DMS153 treated with DMSO at 0.1 percent for 48 hours (cell line): ENCODE data around the gene TMEM26.

ENCODE experiments used
- DNase-seq: peaks from one replicate; lab custom pipeline; 2025; ENCODE audit not compliant: unreplicated experiment; lab: John Stamatoyannopoulos, UW

The TMEM26 gene

DNA sequence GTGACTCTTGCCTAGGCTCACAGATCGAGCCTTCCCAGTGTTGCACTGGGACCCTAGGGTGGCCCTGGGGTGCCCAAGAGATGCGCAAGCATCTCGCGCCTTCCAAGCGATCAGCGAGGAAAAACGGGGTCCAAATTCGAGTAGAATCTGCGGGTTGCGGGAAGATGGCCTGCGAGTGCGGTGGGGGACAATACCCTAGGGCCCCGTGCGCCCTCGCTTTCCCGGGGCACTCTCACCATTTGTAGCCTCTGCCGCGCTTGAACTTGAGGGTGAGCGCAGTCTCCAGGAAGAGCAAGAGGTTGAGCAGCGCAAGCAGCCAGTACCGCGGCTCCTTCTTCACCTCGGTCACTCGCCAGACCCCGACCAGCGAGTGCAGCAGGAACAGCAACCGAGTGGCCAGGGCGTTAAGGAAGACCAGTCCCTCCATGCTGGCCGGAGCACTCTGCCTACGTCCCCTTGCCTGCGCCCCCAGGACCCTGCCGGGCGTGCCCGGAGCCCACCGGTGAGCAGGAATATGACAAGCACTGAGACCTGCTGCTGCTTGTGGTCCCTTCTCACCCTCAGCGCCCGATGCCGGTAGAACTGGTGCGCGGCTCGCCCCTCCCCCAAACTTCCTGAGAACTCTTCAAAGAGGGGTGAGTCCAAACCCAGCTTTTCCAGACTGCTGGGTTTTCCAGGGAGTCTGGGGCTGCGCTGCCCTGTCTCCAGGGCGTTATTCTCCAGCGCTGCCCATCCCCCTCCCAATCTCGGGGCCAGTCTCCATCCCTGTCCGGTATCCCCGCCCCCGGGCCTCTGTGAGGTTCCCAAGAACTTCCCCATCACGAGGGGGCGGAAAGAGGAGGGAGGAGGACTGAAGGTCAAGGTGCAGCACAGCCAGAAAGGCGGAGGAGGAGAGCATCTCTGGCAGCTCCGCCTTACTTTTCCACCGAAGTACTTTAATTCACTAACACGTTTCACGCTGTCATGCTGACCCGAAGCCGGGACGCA is at the start of gene TMEM26:
Gene TMEM26 (minus strand): TSS at position 727 of the 987 bp plus-strand sequence. CDS start 300 bp downstream, at position 427.
- DNase-seq: no peak

- no peak for DNase-seq
Measured at GRCh38 chr10:61500460-61500859, 47.3 kb upstream of the TMEM26 start.

GRCh38 chr10:61492364-61492995 is 39.3 kb upstream of the TMEM26 start:
- no peak for DNase-seq

GRCh38 chr10:61487506-61487905 is 34.3 kb upstream of the TMEM26 start:
- DNase-seq: no peak

DNA sequence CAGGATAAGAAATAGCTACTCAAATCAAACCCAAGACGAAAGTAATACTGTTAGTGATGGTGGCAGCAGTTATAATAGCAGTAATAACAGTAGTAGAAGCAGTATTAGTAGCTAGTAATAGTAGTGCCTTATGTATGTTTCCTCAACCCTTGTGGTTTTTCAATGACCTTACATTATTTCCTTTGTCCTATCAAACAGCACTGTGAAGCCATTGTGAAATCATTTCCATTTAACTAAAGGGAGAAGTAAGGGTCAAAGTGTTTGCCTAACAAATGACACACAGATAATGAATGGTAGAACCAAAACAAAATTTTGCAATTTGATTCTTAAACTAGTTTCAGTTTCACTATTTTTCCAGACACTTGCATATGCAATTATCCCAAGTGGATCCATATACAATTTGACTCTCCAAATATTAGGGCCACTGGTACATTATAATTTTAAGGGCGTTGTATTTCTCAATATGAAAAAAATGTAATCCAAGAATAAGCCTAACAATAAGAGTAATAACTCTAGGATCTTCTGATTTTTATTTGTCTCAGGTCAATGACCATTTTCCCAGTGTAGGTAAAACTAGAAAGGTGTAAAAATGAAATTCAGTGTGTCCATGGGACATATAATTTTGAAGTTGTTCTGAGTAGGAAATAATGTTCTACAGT is 33.7 kb upstream of the TMEM26 start:
- DNase-seq: no peak

GRCh38 chr10:61486251-61486650 is 33.1 kb upstream of the TMEM26 start:
- DNase-seq: no peak

GRCh38 chr10:61481597-61481996 is 28.4 kb upstream of the TMEM26 start:
- DNase-seq: no peak

GRCh38 chr10:61480208-61480607 is 27.0 kb upstream of the TMEM26 start:
- DNase-seq: no peak

DNA sequence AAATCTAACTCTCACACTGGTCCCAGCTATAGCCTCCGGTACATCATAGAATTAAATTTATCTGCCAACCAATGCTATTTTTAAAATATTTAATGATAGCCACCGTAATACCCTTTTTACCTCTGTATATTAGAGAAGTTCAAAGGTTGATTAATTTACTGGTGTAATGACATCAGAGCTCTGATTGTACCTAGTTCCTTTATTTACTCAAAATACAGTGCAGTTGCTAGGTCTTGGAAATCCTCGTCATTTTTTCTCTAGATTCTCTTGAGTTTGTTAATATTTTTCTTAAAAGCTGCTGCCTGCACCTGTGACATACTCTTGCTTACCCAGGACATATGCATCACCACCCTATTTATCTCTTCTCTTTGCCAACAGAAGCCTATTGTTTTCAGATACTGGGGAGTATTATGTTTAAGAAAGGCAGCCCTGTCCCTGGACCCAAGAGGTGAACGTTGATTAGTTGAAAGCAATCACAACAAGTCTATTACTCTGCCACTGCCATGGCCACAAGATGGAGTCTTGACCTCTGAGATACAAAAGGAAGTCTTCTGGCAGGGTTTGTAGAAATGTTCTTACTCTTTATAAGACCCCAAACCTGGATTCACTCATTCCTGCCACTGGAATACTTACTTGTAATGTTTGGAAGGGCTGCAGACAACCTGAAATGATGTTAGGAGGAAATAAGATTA is 25.6 kb upstream of the TMEM26 start:
- no peak for DNase-seq

DNA sequence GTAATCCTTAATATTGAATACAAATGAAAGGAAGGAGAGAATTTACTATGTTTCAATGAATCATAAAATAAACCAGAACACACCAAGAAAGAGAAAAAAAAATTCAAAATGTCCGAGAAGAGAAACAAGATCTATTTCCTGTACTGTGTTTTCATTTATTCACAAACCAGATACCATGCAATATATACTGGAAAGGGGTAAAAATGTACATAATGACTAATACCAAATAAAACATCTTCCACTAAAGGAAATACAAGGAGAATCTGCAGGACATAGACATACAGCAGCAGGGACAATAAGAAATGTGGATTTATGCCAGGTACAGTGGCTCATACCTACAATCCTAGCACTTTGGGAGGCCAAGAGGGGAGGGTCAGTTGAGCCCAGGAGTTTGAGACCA is 24.3 kb upstream of the TMEM26 start:
- no peak for DNase-seq

GRCh38 chr10:61476529-61476928 is 23.3 kb upstream of the TMEM26 start:
- no peak for DNase-seq

DNA sequence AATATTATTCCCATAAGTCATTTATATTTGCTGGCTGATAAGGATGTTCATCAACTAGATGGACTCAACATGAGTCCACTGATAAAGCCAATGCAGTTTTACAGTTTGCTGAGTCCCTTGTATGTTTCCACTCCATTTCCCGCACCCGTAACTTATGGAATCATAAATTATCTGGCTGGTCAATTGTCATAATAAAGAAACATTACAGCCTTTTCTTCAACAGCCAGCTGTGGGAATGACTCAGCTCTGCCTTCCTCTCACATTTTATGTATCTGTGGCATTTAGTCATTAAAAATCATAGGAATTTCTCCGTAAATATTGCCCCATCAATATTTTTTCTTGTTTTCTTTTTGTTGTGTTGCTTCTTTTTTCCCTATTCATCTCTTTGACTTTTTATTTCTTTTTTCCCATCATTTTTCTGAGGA is 22.3 kb upstream of the TMEM26 start:
- no peak for DNase-seq

GRCh38 chr10:61472090-61472674 is 19.0 kb upstream of the TMEM26 start:
- DNase-seq: no peak

- DNase-seq: no peak
Measured at GRCh38 chr10:61471491-61471890, 18.3 kb upstream of the TMEM26 start.

- no peak for DNase-seq
Measured at GRCh38 chr10:61470740-61471139, 17.6 kb upstream of the TMEM26 start.

DNA sequence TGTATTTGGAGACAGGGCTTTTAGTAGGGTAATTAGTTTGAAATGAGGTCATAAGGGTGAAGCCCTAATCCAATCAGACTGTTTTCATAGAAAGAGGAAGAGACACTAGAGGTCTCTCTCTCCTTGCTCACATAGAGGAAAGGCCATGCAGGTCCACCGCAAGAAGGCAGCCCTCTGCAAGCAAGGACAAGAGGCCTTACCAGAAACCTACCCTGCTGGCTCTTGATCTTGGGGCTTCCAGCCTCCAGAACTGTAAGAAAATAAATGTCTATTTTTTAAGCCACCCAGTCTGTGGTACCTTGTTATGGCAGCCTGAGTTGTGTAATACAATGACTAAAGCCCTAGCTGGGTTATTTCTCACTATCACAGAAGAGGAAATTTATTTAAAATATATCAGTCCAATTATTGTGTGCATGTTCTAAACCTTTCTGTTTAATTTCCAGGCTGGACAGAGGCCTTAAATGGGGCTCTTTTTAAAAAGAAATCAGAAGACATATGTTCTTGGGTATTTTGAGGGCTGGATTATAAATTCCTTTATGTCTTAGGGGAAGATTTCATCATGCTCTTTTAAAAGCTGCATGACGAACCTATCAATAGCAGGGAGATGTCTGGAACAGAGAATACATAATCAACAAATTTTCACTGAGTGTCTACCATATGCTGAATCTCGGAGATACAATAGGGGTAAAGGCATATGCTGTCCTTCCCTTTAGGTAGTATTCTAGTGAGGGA is 12.9 kb upstream of the TMEM26 start:
- no peak for DNase-seq

- DNase-seq: no peak
Measured at GRCh38 chr10:61465171-61465496, 12.0 kb upstream of the TMEM26 start.

DNA sequence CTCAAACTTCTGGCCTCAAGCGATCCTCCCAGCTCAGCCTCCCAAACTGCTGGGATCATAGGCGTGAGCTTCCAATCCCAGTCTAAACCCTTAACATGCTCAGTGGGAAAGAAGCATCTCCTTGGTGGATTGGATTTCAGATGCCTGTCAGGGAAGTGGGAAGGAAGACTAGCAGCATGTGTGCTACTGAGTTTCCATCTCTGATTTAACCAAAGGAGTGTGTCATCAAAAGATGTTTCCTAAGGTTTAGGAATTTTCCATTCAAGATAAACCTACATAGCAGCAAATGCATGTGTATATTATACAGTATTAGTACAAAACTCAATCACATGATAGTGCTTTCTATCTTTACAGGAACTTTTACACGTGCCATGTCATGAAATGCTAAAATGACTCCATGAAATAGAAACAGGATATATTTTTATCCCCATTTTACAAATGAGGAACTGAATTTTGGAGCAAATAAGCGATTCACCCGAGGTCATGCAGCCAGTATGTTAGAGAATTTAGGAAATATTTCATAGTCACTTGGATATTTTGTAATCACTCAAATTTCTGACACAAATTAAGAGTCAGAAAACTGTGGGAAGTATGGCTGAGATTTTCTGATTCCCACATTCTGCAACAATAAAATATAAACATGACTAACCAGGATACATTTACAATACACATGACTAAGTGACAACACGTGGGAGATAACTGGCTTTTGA is 11.4 kb upstream of the TMEM26 start:
- DNase-seq: no peak

- no peak for DNase-seq
Measured at GRCh38 chr10:61463035-61463909, 10.1 kb upstream of the TMEM26 start.
